GM21529 (cell line): ENCODE data around the gene UGT1A10.
"Not testable (repeated sequence)": the region's sequence is repeated elsewhere in the genome, so short reads cannot be mapped to it uniquely, and the experiment has no call there.

Experiments
- ATAC-seq: cut with Tn5 transposase; IDR thresholded peaks from one replicate; pipeline ENCODE4 v1.9.1; 2021; ENCODE audit not compliant: unreplicated experiment

Gene UGT1A10

GRCh38 chr2:233736868-233737653 lies 100.8 kb downstream of the UGT1A10 start:
- not testable (repeated sequence) for ATAC-seq

- no peak for ATAC-seq
These were observed 104.6 kb downstream of the UGT1A10 start for GRCh38 chr2:233740870-233741269.

- no peak for ATAC-seq
These were observed 107.4 kb downstream of the UGT1A10 start for GRCh38 chr2:233743464-233744259.

GRCh38 chr2:233745073-233745755 lies 109.0 kb downstream of the UGT1A10 start:
- ATAC-seq = no peak

- ATAC-seq = not testable (repeated sequence)
These were observed 109.6 kb downstream of the UGT1A10 start for GRCh38 chr2:233745838-233746237.

- no peak for ATAC-seq
These were observed 110.4 kb downstream of the UGT1A10 start for GRCh38 chr2:233746475-233747282.

- ATAC-seq = no peak
These were observed 111.0 kb downstream of the UGT1A10 start for GRCh38 chr2:233747283-233747544.

- not testable (repeated sequence) for ATAC-seq
These were observed 114.4 kb downstream of the UGT1A10 start for GRCh38 chr2:233750689-233751088.

GRCh38 chr2:233751212-233752009 lies 115.2 kb downstream of the UGT1A10 start:
- ATAC-seq = not testable (repeated sequence)

- ATAC-seq = no peak
These were observed 118.8 kb downstream of the UGT1A10 start for GRCh38 chr2:233754872-233755611.

- no peak for ATAC-seq
These were observed 120.3 kb downstream of the UGT1A10 start for GRCh38 chr2:233756429-233757081.

- no peak for ATAC-seq
These were observed 121.9 kb downstream of the UGT1A10 start for GRCh38 chr2:233758141-233758540.

GRCh38 chr2:233758849-233759248 lies 122.6 kb downstream of the UGT1A10 start:
- ATAC-seq = no peak

GRCh38 chr2:233760043-233760442 lies 123.8 kb downstream of the UGT1A10 start, which contains the start of gene UGT1A1:
Gene UGT1A1 (plus strand): TSS chr2:233760270. CDS start chr2:233760288, 18 bp downstream.
- ATAC-seq = no peak

GRCh38 chr2:233761040-233761769 lies 125.0 kb downstream of the UGT1A10 start:
- ATAC-seq = no peak

GRCh38 chr2:233764264-233764663 lies 128.0 kb downstream of the UGT1A10 start:
- ATAC-seq = no peak

- ATAC-seq = no peak
These were observed 128.5 kb downstream of the UGT1A10 start for GRCh38 chr2:233764761-233765160.

GRCh38 chr2:233766416-233766815 lies 130.2 kb downstream of the UGT1A10 start:
- no peak for ATAC-seq
